T47D (cell line): ENCODE measurements around the gene NPAS3.
"Not testable (repeated sequence)": the region's sequence is repeated elsewhere in the genome, so short reads cannot be mapped to it uniquely, and the experiment has no call there.

Source experiments
- DNase-seq, 2 experiments: peaks; one replicate each; pipeline versions ENCODE4 v3.0.0 to v3.0.0-alpha.2; 2011 to 2012; ENCODE audit warnings: low read depth in 1 of 2, low spot score in 1 of 2
- JUND ChIP-seq: IDR thresholded peaks from 2 replicates; pipeline ENCODE4 v1.6.1; 2012; ENCODE audit warnings: low read depth
- in situ Hi-C: cut with HindIII; loops from 2 replicates; pipeline ENCODE4 v1.10.0; 2016; ENCODE audit warnings: low sequenced_read_pairs, low pct_unique_long_range_greater_than_20kb

Gene NPAS3

DNA sequence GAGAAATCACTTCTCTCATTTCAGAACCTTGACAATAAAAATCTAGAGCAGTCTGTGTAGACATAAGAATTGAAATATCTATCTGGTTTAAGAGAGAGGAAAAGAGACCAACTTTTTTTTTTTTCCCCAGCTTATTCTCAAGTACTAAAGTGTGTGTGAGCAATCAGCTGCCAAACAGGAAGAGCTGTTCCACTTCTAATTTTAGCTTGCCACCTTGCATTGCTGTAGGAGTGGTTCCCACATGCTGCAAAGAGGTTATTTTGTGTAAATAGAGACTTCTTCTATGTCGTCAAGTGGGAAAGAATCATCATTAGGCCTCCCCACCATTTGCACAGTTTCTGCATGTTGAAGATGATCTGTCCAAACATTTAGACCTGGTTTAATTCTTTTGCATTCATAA lies 142.6 kb downstream of the NPAS3 start:
- DNase-seq = no peak
- in situ Hi-C loops = no loop called here

DNA sequence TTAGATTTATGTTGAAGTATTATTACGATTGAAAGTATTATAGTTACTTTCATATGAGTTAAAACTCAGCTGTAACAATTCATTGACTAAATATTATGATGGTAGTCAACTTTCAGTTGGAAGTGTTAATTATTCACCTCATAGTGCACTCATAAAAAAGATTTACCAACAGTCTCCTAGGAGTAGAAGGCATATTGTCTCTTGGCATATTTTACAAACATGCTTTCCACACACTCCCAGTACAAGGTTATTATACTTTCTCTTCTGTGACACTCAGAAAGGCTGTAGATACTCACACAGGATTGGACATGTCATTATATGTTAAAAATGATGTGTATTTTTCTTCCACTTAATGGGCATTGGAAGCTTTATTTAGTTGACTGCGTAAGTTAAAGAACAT lies 147.1 kb downstream of the NPAS3 start:
- DNase-seq = no peak
- in situ Hi-C loops = no loop called here

More for the DNA sequence above, 142.6 kb downstream of the NPAS3 start:
- TF ChIP-seq JUND = no peak

DNA sequence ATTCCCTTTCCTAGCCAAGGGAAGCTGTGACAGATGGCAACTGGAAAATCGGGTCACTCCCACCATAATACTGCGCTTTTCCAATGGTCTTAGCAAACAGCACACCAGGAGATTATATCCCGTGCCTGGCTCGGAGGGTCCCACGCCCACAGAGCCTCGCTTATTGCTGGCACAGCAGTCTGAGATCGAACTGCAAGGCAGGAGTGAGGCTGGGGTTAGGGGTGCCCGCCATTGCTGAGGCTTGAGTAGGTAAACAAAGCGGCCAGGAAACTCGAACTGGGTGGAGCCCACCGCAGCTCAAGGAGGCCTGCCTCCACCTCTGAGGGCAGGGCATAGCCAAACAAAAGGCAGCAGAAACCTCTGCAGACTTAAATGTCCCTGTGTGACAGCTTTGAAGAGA lies 149.6 kb downstream of the NPAS3 start:
- DNase-seq, in situ Hi-C loops: not testable (repeated sequence)

More for the DNA sequence above, 147.1 kb downstream of the NPAS3 start:
- no peak for TF ChIP-seq JUND

DNA sequence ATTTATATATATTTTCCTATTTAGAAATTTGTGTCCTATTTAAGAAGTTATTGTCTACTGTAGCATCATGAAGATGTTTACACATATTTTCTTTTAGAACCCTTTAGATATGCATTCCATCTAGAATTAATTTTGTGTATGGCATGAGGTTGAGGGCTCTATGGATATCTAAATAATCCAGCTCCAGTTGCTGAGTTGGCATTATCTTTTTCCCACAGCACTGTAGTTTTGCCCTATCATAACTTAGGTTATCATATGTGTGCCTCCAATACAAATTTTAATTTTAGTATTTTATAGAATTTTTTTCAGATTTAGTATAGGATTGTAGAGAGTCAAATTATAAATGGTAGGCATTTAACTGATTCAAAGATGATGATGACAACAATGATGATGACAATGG lies 159.3 kb downstream of the NPAS3 start:
- in situ Hi-C loops = no loop called here
- DNase-seq = no peak
- TF ChIP-seq JUND = no peak

DNA sequence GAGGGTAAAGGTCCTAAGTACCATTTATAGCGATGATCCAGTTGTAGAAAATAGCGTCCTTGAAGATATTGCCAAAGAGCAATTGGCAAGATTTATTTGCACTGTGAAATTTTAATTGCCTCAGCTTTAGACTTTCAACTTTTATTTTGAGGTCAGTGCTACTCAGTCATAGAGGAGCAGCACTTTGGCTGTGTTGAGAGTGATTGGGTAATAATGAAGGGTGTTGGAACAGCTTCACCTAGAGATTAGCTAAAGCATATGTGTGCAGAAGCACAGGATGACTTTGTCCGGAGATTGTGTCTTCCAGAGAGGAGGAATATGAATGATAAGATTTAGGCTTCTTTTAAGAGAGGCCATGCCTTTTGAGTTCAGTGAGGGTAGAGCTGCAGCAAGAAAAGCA lies 164.8 kb downstream of the NPAS3 start:
- in situ Hi-C loops = no loop called here

DNA sequence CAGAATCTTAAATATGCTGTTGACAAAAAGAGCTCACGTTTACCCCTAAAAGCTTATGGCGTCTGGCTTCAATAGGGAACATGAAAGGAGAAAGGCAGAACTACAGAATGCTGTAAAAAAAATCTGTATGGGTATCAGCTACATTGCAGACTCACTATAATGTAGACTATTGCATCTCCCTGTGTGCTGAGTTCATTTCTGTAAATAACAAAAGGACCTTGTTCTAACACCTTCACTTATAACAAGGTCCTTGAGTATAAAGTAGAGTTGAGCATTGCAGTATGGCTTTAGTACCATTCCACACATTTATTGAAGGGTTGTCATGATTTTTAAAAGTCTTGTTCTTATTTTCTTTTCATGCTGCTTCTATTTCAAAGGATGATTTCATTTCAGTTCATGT lies 165.3 kb downstream of the NPAS3 start:
- TF ChIP-seq JUND = no peak
- in situ Hi-C loops = no loop called here
- no peak for DNase-seq

More for the DNA sequence above, 164.8 kb downstream of the NPAS3 start:
- no peak for DNase-seq
- TF ChIP-seq JUND = no peak

DNA sequence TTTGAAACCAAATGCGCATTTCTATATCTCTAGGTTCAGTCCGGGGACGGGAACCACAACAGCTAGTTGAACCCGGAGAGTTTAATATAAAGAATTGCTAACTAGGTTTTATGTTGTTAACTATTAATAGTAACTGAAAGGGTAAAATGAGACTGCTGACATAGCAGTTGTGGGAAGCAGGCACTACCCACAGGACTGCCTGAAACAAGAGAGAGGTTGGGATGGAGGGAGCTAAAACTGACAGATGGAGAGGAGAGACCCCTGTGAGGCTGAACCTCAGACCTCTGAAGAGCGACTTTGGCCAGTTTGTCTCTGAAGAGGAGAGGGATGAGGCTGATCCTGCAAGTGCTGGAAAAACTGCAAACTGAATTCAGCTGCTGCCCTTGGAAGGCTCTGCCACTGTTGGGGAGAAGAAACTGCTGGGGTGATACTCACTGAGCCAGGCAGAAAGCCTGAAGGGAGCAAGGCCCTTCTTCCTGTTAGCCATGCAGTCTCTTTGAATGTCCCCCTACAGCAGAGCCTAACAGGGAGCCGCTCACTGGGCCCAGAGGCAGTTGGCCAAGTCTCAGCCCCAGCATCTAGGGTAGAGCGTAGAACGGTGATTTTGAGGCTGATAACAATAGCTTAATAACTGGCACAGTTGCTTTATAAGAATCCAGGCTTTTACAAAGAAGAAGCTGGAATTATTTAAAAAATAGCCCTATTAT lies 172.2 kb downstream of the NPAS3 start:
- DNase-seq = no peak
- in situ Hi-C loops = no loop called here
- no peak for TF ChIP-seq JUND

DNA sequence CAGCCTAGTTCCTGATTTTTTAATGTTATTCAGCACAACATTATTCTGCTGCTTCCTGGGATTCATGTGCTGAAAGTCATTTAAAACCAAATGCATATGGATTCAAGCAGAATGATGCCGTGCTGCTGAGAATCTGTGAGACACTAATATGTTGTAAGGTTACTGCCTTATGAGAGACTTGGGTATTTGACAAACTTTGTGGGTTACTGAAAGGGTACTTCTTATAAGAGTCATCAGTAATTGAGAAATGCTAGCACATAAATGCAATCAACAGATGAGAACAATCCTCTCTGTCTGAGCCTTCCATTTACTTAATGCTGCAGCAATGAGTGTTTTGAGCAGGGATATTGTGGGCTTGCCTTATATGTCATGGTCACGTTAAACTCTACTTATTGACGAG lies 175.7 kb downstream of the NPAS3 start:
- no peak for TF ChIP-seq JUND
- in situ Hi-C loops = no loop called here
- DNase-seq = no peak

DNA sequence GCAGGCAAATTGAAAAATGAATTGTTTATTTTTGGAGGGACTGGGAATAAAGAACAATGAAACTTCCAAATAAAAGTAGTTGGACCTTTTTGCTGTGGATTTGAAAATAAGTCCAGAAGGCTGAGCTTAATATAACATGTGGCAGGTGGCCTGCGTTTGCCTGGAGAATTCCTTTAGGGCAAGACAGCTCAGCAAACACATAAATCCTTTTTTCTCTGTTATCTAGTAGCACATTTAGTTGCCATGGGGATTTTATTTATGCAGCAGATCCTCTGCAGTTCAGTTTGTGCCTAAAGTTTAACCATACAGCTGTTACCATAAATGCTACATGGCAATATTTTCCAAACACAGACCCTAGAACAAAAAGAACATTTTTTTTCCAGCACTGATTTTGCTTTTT lies 180.0 kb downstream of the NPAS3 start:
- in situ Hi-C loops = no loop called here
- TF ChIP-seq JUND = no peak
- DNase-seq = peak in 1 of 2 experiments; percentile 9

DNA sequence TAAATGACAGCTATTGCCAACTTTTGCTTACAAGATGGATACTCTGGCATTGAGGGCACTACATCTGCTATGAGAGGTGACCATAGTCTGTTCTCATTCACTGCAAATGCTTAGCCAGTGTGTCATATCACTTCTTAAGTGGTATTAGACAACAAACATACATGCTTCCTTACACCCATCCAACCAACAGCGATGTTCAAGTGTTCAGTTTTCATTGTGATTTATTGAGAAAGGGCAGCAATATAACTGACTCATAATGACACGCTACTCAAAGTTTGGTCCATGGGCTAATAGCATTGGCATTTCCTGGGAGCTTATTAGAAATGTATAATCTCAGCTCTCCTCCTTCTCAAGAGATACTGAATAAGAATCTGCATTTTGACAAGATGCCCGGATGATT lies 181.7 kb downstream of the NPAS3 start:
- in situ Hi-C loops = no loop called here
- no peak for TF ChIP-seq JUND
- no peak for DNase-seq

DNA sequence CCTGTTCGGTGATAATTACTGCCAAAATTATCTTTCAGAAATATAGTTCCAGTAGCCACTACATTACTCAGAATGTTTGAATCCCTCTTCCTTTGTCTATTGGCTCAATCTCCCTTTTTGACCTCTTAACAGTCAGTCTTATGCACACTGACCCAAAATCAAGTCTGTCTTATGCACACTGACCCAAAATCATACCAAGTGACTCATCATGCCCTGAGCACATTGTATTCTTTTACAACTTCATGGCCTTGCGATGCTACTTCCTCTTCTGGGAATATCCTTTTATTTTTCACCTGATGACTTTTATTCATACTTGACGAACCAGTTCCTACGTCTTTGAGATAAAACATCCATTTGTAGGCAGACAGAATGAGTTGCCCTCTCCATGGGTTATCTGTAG lies 182.3 kb downstream of the NPAS3 start:
- no peak for TF ChIP-seq JUND
- DNase-seq = no peak
- in situ Hi-C loops = no loop called here

DNA sequence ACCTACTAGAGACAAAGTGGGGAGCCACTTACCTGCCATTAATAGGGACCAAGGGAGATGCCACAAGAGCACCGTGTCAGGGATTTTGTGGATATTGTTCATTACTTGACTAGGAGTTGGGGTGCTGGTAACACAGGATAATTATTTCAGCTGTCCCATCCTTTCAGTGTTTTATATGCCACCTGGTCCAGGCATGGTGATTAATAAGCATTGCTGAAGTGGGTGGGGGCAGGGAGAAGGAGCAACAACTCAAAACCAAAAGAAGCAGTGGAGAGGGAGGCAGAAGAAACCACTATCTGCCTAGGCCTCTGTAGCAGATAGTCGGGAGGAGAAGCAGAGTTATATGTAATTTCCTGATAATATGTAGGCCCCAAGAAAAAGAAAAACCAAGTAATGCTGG lies 184.6 kb downstream of the NPAS3 start:
- no peak for DNase-seq
- in situ Hi-C loops = no loop called here

DNA sequence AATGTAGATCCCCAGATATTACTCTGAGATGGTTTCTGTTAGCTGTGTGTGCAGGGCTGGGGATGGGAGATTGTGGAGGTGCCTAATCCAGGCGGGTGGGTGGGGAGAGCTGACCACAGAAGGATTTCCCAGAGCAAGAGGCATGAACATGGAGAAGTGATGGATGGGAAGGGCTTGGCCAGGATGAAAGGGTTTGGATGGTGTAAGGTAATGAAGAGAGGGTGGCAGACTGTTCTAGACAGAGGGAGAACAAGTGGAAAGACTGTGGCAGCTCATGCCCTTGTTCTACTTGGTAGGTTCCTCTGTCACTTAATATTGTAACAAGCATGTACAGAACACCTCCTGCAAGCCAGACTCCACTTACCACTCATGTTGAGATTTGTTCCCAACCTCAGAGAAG lies 187.8 kb downstream of the NPAS3 start:
- in situ Hi-C loops = no loop called here
- TF ChIP-seq JUND = no peak
- no peak for DNase-seq

More for the DNA sequence above, 184.6 kb downstream of the NPAS3 start:
- no peak for TF ChIP-seq JUND

DNA sequence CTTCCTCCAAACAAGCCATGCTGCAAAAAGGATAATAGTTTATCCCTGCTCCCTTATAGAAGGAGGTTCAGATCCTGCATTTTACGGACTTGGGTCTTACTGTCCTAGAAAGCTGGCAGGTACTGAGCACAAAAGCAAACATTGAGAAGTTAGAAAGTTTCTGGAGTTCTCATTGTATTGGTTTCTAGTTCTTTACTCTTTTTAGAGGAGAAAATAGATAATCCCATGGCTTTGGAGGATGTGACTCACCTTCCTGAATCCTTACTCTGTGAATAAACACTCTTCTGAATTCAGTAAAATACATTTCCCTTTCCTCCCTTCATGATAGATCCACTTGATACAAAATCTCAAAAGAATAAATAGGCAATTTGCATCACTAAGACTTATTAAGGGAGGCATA lies 188.9 kb downstream of the NPAS3 start:
- DNase-seq = no peak
- TF ChIP-seq JUND = no peak
- in situ Hi-C loops = no loop called here
